BLaER1 (cell line): ENCODE data around the gene GOPC.

Source experiments
- H3K27ac ChIP-seq: shearing (Covaris generic); formaldehyde crosslinking; 2 replicates; pipeline ENCODE4 v1.8.1; 2022
- H3K27me3 ChIP-seq: shearing (Covaris generic); formaldehyde crosslinking; 2 replicates; pipeline ENCODE4 v1.8.1; 2022
- H3K36me3 ChIP-seq: shearing (Covaris generic); formaldehyde crosslinking; 2 replicates; pipeline ENCODE4 v1.8.1; 2022
- H3K4me1 ChIP-seq: shearing (Covaris generic); formaldehyde crosslinking; 2 replicates; pipeline ENCODE4 v1.8.1; 2022
- H3K4me2 ChIP-seq: shearing (Covaris generic); formaldehyde crosslinking; 2 replicates; pipeline ENCODE4 v1.8.1; 2022
- H3K4me3 ChIP-seq: shearing (Covaris generic); formaldehyde crosslinking; 2 replicates; pipeline ENCODE4 v1.8.1; 2022
- H3K9ac ChIP-seq: shearing (Covaris generic); formaldehyde crosslinking; 2 replicates; pipeline ENCODE4 v1.8.1; 2022
- H3K9me3 ChIP-seq: shearing (Covaris generic); formaldehyde crosslinking; 2 replicates; pipeline ENCODE4 v1.8.1; 2022
- H4K20me1 ChIP-seq: shearing (Covaris generic); formaldehyde crosslinking; 2 replicates; pipeline ENCODE4 v1.8.1; 2022
- Cebpa-rat ChIP-seq: shearing (Covaris generic); IDR thresholded peaks from 2 replicates; pipeline ENCODE4 v1.8.1; 2022

GOPC gene

DNA sequence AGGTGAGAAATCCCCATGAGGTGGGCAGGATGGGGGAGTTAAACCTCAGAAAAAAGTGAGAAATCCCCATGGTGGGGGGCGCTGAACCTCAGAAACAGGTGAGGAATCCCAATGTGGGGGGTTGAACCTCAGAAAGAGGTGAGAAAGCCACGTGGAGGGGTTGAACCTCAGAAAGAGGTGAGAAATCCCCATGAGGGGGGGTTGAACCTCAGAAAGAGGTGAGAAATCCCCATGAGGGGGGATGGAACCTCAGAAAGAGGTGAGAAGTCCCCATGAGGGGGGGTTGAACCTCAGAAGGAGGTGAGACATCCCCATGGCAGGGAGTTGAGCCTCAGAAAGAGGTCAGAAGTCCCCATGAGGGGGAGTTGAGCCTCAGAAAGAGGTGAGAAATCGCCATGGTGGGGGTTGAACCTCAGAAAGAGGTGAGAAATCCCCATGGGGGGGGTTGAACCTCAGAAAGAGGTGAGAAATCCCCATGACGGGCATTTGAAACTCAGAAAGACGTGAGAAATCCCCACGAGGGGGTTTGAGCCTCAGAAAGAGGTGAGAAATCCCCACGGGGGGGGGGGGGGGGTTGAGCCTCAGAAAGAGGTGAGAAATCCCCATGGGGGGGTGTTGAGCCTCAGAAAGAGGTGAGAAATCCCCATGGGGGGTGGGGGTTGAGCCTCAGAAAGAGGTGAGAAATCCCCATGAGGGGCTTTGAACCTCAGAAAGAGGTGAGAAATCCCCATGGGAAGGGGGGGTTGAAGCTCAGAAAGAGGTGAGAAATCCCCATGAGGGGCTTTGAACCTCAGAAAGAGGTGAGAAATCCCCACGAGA, 14.3 kb upstream of the GOPC start:
- no peaks in the 10 kb centered on the region for H4K20me1 ChIP-seq
- H3K27ac ChIP-seq, result no peak overlapping the region
- H3K9ac ChIP-seq, result no peak overlapping the region
- no peak for TF ChIP-seq Cebpa-rat
- no peaks in the 10 kb centered on the region for H3K27me3 ChIP-seq
- no peak overlapping the region for H3K4me3 ChIP-seq
- H3K36me3 ChIP-seq, result no peaks in the 10 kb centered on the region
- H3K4me2 ChIP-seq, result no peak overlapping the region
- no peaks in the 10 kb centered on the region for H3K9me3 ChIP-seq
- peaks cover 10% of the 10 kb centered on the region; the same call in 1 of the 2 replicates for H3K4me1 ChIP-seq

DNA sequence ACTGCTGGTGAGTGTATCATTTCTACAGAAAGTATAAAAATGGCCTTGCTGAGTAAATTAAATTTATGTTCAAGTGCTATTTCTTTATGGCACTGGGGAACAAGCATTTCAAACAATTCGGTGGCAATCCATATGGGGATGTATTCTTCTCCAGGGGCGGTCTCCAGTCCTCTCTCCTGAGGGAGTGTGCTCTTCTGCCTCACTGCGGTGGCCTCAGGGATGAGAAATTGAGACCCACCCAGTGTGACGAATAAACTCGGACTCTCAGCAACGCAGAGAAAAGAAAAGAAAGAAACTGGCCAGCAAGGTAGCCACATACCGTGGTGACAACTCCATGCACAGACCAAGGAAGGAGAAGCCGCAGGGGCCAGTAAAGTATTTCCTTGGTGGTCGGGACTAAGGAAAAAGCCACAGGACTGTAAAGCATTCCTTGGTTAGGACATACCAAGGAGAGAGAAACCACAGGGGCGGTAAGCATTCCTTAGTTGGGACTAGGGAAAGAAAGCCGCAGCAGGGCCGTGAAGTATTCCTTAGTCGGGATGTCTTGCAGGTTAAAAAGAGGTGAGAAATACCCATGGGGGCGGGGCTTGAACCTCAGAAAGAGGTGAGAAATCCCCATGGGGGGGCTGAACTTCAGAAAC, 13.6 kb upstream of the GOPC start:
- Histone ChIP-seq H3K9ac (no peak overlapping the region), H3K36me3 (no peaks in the 10 kb centered on the region), H3K27me3 (no peaks in the 10 kb centered on the region), H4K20me1 (no peaks in the 10 kb centered on the region), H3K27ac (no peak overlapping the region), H3K4me1 (peaks cover 10% of the 10 kb centered on the region; the same call in 1 of the 2 replicates), H3K4me3 (no peak overlapping the region), H3K4me2 (no peak overlapping the region), H3K9me3 (no peaks in the 10 kb centered on the region)
- TF ChIP-seq Cebpa-rat, result no peak

- no peak overlapping the region for H3K27ac ChIP-seq
- no peaks in the 10 kb centered on the region for H4K20me1 ChIP-seq
- peak overlapping the region; percentile 22; the same call in 1 of the 2 replicates for H3K4me2 ChIP-seq
- no peak overlapping the region for H3K9ac ChIP-seq
- no peaks in the 10 kb centered on the region for H3K36me3 ChIP-seq
- H3K27me3 ChIP-seq, result no peaks in the 10 kb centered on the region
- no peak for TF ChIP-seq Cebpa-rat
- no peak overlapping the region for H3K4me3 ChIP-seq
- no peaks in the 10 kb centered on the region for H3K9me3 ChIP-seq
- peaks cover 10% of the 10 kb centered on the region; the same call in 1 of the 2 replicates for H3K4me1 ChIP-seq
These were observed 11.7 kb upstream of the GOPC start for GRCh38 chr6:117613920-117614560.

DNA sequence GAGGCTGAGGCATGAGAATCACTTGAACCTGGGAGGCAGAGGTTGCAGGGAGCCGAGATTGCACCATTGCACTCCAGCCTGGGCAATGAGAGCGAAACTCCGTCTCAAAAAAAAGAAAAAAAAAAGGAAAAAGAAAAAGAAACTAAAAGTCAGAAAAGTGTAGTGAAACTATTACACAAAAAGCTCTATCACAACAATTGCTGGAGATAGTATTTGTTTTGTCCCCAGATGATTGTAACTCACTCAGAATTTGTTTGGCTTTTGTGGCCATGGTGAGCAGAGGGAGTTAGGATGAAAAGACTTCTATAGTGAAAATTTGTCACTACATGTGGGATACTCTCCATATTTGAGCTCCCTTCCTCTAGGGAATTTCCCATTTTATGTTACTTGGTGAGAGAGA, 5.2 kb upstream of the GOPC start:
- Histone ChIP-seq H3K9ac (no peak overlapping the region), H3K4me2 (no peak overlapping the region), H3K36me3 (no peaks in the 10 kb centered on the region)

DNA sequence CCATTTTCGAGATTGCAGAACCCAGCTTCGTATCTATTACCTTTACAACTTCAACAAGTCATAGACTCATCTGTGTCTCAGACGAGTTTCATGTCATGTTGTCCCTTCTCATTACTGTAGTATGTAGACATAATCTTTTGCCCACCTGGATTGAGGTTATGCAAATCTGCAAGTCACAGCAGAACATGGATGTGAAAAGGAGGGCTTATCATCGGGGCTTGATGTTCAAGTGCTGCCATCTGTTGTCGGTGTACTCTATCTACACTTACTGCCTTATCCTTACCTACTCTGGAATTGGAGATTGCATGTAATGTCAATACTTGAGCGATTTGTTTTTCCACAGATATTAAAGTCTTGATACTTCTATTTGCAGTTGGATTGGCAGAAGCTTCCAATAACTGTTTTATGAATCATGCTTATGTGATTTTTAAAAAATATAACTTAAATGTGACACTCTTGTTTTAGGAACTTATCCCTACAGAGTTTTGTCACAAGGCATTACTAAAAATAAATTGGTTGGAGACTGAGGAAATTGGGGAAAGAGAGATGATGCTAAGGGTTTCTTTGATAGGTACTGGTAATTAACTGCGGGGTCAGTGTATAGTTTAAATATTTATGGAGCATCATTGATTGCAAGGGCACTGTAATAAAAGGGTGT, 3.0 kb upstream of the GOPC start:
- H3K27me3 ChIP-seq, result no peaks in the 10 kb centered on the region
- H3K36me3 ChIP-seq, result no peaks in the 10 kb centered on the region
- peaks cover 13% of the 10 kb centered on the region for H4K20me1 ChIP-seq
- peaks cover 12% of the 10 kb centered on the region for H3K4me1 ChIP-seq
- H3K27ac ChIP-seq, result no peak overlapping the region
- H3K4me3 ChIP-seq, result no peak overlapping the region
- H3K9ac ChIP-seq, result no peak overlapping the region
- H3K9me3 ChIP-seq, result no peaks in the 10 kb centered on the region
- H3K4me2 ChIP-seq, result no peak overlapping the region
- TF ChIP-seq Cebpa-rat, result no peak

More for the DNA sequence above, 5.2 kb upstream of the GOPC start:
- H3K27ac ChIP-seq, result no peak overlapping the region
- H3K4me3 ChIP-seq, result no peak overlapping the region
- no peaks in the 10 kb centered on the region for H3K9me3 ChIP-seq
- H3K27me3 ChIP-seq, result no peaks in the 10 kb centered on the region
- H3K4me1 ChIP-seq, result peaks cover 6% of the 10 kb centered on the region
- H4K20me1 ChIP-seq, result no peaks in the 10 kb centered on the region
- no peak for TF ChIP-seq Cebpa-rat

DNA sequence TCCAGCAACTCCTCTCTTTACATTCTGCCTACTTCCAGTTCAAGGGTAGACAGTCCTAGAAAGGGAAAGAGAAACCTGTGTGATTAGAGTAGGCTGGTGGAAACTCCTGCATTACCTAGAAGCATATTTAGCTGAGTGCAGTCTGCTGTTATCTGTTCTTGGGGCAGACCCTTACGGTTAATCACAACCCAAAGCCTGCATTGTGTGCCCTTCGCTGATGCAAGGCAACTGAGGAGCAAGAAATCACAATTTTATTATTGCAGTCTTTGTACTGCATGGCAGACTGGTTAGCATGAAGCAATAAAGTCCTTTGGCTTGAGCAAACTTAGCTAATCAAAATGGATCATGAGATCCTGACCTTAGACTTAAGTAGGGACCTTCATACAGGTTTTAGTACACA, 1.5 kb upstream of the GOPC start:
- no peak for TF ChIP-seq Cebpa-rat
- Histone ChIP-seq H3K36me3 (no peaks in the 10 kb centered on the region; the same call in 1 of the 2 replicates), H4K20me1 (peaks cover 26% of the 10 kb centered on the region), H3K27me3 (no peaks in the 10 kb centered on the region), H3K9me3 (no peaks in the 10 kb centered on the region), H3K9ac (no peak overlapping the region), H3K4me2 (no peak overlapping the region), H3K27ac (no peak overlapping the region), H3K4me3 (no peak overlapping the region), H3K4me1 (peaks cover 25% of the 10 kb centered on the region)

DNA sequence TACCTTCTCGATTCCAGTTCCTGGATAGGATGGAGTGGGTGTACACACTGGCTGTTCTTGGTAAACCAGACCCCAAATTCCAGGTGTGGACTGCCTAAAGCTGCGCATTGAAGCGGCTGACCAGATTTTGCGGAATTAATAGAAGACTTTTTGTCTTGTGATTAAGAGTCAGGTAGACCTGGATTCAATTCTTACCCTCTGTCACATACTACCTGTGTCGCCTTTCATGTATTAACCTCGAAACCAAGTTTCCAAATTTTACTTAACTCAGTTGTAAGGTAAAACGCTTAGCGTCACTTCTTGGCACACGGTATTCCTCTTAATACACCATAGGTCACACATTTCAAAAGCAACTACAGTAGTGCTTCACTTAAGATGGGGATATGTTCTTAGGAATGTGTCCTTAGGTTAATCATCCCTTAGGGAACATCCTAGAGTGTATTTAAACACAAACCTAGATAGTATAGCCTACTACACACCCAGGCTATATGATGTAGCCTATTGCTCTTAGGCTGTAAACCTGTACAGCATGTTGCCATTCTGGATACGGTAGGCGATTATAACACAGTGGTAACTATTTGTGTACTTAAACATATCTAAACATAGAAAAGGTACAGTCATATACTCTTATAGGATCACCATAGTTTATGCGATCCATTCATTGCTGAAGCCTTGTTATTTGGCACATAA, 733 bp upstream of the GOPC start:
- Histone ChIP-seq H3K9ac (peak overlapping the region; percentile 85), H3K4me2 (peak overlapping the region; percentile 83), H3K27ac (peak overlapping the region; percentile 85), H3K9me3 (peaks cover 7% of the 10 kb centered on the region), H3K27me3 (no peaks in the 10 kb centered on the region), H4K20me1 (peaks cover 33% of the 10 kb centered on the region), H3K36me3 (peaks cover 7% of the 10 kb centered on the region), H3K4me1 (peaks cover 25% of the 10 kb centered on the region), H3K4me3 (peak overlapping the region; percentile 82)
- TF ChIP-seq Cebpa-rat, result no peak

DNA sequence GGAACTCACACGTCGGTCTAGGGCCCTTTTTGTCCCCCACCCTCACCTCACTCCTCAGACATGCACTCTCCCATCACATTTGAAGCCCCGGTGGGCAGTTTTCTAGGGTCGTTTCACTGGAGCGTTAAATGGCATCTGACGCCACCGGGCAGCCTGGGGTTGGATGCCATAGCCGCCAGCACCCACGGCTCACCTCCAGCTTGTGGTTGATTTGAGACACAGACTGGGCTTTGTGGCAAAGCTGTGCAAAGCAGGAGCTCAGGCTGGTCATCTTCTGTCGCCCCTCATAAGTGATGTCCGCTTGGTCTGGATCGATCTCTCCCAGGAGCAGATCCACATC, 530 bp downstream of the GOPC start:
- Histone ChIP-seq H3K4me1 (peaks cover 25% of the 10 kb centered on the region), H3K27ac (peak overlapping the region; percentile 85), H3K27me3 (no peaks in the 10 kb centered on the region), H3K4me2 (peak overlapping the region; percentile 75), H3K9me3 (peaks cover 20% of the 10 kb centered on the region), H4K20me1 (peaks cover 35% of the 10 kb centered on the region), H3K9ac (peak overlapping the region; percentile 85), H3K4me3 (peak overlapping the region; percentile 82), H3K36me3 (peaks cover 20% of the 10 kb centered on the region)
- no peak for TF ChIP-seq Cebpa-rat

GRCh38 chr6:117600008-117600743, 2.1 kb downstream of the GOPC start:
- Histone ChIP-seq H3K27me3 (no peaks in the 10 kb centered on the region), H3K27ac (no peak overlapping the region), H3K4me1 (peaks cover 25% of the 10 kb centered on the region), H3K9ac (no peak overlapping the region), H3K4me2 (peak overlapping the region; percentile 75), H3K36me3 (peaks cover 36% of the 10 kb centered on the region), H3K4me3 (peak overlapping the region; percentile 82), H3K9me3 (peaks cover 24% of the 10 kb centered on the region), H4K20me1 (peaks cover 35% of the 10 kb centered on the region)
- no peak for TF ChIP-seq Cebpa-rat
